ENCODE data around the gene CCDC61.

DNA sequence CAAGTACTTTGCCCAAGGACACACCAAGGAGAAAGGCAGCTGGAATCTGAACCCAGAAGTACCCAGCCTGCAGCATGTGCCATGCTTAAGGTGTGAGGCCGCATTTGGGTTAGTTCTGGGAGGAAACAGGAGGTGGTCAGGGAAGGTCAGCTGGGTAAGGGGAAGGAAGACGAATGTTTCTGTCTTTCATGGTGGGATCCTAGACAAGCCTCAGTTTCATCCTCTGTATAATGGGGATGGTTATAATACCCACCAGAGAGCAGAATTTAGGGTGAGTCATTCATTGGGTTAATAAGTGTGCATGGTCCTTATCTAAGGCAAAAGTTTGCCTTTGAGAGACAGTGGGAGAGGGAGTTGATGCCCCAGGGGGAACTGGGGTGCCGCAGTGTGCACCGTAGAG is 3.6 kb downstream of the CCDC61 start:
- TF ChIP-seq, protein P1, sequence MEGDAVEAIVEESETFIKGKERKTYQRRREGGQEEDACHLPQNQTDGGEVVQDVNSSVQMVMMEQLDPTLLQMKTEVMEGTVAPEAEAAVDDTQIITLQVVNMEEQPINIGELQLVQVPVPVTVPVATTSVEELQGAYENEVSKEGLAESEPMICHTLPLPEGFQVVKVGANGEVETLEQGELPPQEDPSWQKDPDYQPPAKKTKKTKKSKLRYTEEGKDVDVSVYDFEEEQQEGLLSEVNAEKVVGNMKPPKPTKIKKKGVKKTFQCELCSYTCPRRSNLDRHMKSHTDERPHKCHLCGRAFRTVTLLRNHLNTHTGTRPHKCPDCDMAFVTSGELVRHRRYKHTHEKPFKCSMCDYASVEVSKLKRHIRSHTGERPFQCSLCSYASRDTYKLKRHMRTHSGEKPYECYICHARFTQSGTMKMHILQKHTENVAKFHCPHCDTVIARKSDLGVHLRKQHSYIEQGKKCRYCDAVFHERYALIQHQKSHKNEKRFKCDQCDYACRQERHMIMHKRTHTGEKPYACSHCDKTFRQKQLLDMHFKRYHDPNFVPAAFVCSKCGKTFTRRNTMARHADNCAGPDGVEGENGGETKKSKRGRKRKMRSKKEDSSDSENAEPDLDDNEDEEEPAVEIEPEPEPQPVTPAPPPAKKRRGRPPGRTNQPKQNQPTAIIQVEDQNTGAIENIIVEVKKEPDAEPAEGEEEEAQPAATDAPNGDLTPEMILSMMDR (IDR thresholded peaks at IDR 0.05; ENCODE audit: low read length): no peak
- TF ChIP-seq EZH2phosphoT487 (IDR thresholded peaks at IDR 0.05; ENCODE audit: low read length): no peak

Measured in MM.1S (cell line).